ENCODE measurements around the gene BCAP31.
"Not testable (repeated sequence)": the region's sequence is repeated elsewhere in the genome, so short reads cannot be mapped to it uniquely, and the experiment has no call there.

BCAP31 gene

GRCh38 chrX:153733651-153734240 lies 9.6 kb upstream of the BCAP31 start:
- no peak for DNase-seq

GRCh38 chrX:153732401-153732800 lies 8.2 kb upstream of the BCAP31 start:
- DNase-seq: no peak

- no peak for DNase-seq
Observed at GRCh38 chrX:153731845-153732215, 7.6 kb upstream of the BCAP31 start.

GRCh38 chrX:153731117-153731844 lies 7.1 kb upstream of the BCAP31 start:
- DNase-seq: no peak

GRCh38 chrX:153730115-153730514 lies 5.9 kb upstream of the BCAP31 start:
- not testable (repeated sequence) for DNase-seq

GRCh38 chrX:153728951-153729631 lies 4.9 kb upstream of the BCAP31 start:
- DNase-seq: no peak

- no peak for DNase-seq
Observed at GRCh38 chrX:153728095-153728494, 3.9 kb upstream of the BCAP31 start.

GRCh38 chrX:153727123-153727931 lies 3.1 kb upstream of the BCAP31 start:
- no peak for DNase-seq

GRCh38 chrX:153726286-153727122 lies 2.3 kb upstream of the BCAP31 start:
- peak; percentile 21 for DNase-seq

GRCh38 chrX:153725832-153726285 lies 1.7 kb upstream of the BCAP31 start:
- no peak for DNase-seq

- DNase-seq: no peak
Observed at GRCh38 chrX:153725039-153725831, 1.0 kb upstream of the BCAP31 start.

- no peak for DNase-seq
Observed at GRCh38 chrX:153723351-153724251, 586 bp downstream of the BCAP31 start.

- DNase-seq: no peak
Observed at GRCh38 chrX:153722704-153723350, 1.4 kb downstream of the BCAP31 start.

- DNase-seq: no peak
Observed at GRCh38 chrX:153719701-153720100, 4.5 kb downstream of the BCAP31 start.

- DNase-seq: no peak
Observed at GRCh38 chrX:153719238-153719637, 4.9 kb downstream of the BCAP31 start.

- no peak for DNase-seq
Observed at GRCh38 chrX:153717445-153717844, 6.7 kb downstream of the BCAP31 start.

GRCh38 chrX:153714256-153714655 lies 9.9 kb downstream of the BCAP31 start:
- DNase-seq: no peak

- DNase-seq: no peak
Observed at GRCh38 chrX:153709726-153710674, 14.2 kb downstream of the BCAP31 start.

GRCh38 chrX:153708415-153708814 lies 15.8 kb downstream of the BCAP31 start:
- no peak for DNase-seq
